Calu3 (cell line): ENCODE measurements around the gene NOP16. TPM values are rescaled to one million over a fixed set of nuclear protein-coding genes. Genes with fewer than 3 reads are reported as not detected.

ENCODE experiments used
- BruUV-seq: library from RNA; stranded (reverse); fragments of 400-500 nt; replicated peaks from 2 replicates; lab custom pipeline; 2021; lab: Mats Ljungman, UMichigan
- CTCF ChIA-PET: fragments of 300-600 bp; sonication (Branson Sonifier 250); formaldehyde crosslinking; loops from one replicate; lab custom pipeline; 2022; ENCODE audit warnings: antibody characterized with exemption; lab: Charles Lee
- DNase-seq: peaks from one replicate; pipeline ENCODE4 v3.0.0; 2022
- H3K27ac Mint-ChIP-seq: one replicate; pipeline ENCODE4 v1.8.0; 2022; ENCODE audit warnings: mixed read lengths; ENCODE audit not compliant: unreplicated experiment
- H3K27me3 Mint-ChIP-seq: one replicate; pipeline ENCODE4 v1.8.0; 2022; ENCODE audit warnings: mixed read lengths; ENCODE audit not compliant: unreplicated experiment
- H3K36me3 Mint-ChIP-seq: one replicate; pipeline ENCODE4 v1.8.0; 2022; ENCODE audit warnings: mild to moderate bottlenecking, moderate library complexity, mixed read lengths; ENCODE audit not compliant: insufficient read depth, unreplicated experiment
- H3K4me1 Mint-ChIP-seq: one replicate; pipeline ENCODE4 v1.8.0; 2022; ENCODE audit warnings: mild to moderate bottlenecking, low read depth, mixed read lengths; ENCODE audit not compliant: unreplicated experiment
- H3K4me3 Mint-ChIP-seq: one replicate; pipeline ENCODE4 v1.8.0; 2022; ENCODE audit warnings: mild to moderate bottlenecking, low read depth, moderate library complexity, mixed read lengths; ENCODE audit not compliant: unreplicated experiment
- H3K9me3 Mint-ChIP-seq: one replicate; pipeline ENCODE4 v1.8.0; 2022; ENCODE audit warnings: low read depth, mixed read lengths; ENCODE audit not compliant: unreplicated experiment
- CTCF ChIP-seq: fragments of 200-600 bp; IDR thresholded peaks from one replicate; pipeline ENCODE4 v1.8.0; 2022; ENCODE audit warnings: antibody characterized with exemption; ENCODE audit not compliant: unreplicated experiment
- intact Hi-C: fragments of 100-400 bp; cut with micrococcal nuclease; formaldehyde crosslinking; loops from one replicate; pipeline ENCODE4 v1.10.0; 2022; ENCODE audit not compliant: unreplicated experiment
- total RNA-seq: library from RNA; stranded (reverse); gene quantifications from 2 replicates; pipeline ENCODE4 v1.2.3, GENCODE V29; 2022

Gene NOP16
- total RNA-seq, 1 experiment from 2014 or later, result 84.5 TPM

GRCh38 chr5:176400382-176401156 lies 12.2 kb upstream of the NOP16 start:
- no peak for TF ChIP-seq CTCF
- peaks cover 17% of the 10 kb centered on the region for H3K4me1 Mint-ChIP-seq
- H3K4me3 Mint-ChIP-seq, result peak overlapping the region; percentile 0
- no peak overlapping the region for H3K27ac Mint-ChIP-seq
- CTCF ChIA-PET, result interaction anchor here (0.9 to 1.5 kb wide), 3 partner anchors 10 to 47 kb away, joined by 4 to 5 read pairs (median 4); partner anchors contain the start of genes FAF2, HIGD2A and NOP16
- no TSS peak for BruUV-seq
- intact Hi-C loops, result no loop called here
- H3K9me3 Mint-ChIP-seq, result no peaks in the 10 kb centered on the region
- peak; percentile 65 for DNase-seq
- peaks cover 13% of the 10 kb centered on the region for H3K36me3 Mint-ChIP-seq
- H3K27me3 Mint-ChIP-seq, result no peaks in the 10 kb centered on the region

- Mint-ChIP-seq H3K27ac (no peak overlapping the region), H3K4me3 (no peak overlapping the region), H3K9me3 (no peaks in the 10 kb centered on the region), H3K4me1 (peaks cover 17% of the 10 kb centered on the region), H3K36me3 (peaks cover 7% of the 10 kb centered on the region), H3K27me3 (no peaks in the 10 kb centered on the region)
- CTCF ChIA-PET, result no interaction called here
- BruUV-seq, result no TSS peak
- no peak for DNase-seq
- intact Hi-C loops, result no loop called here
- no peak for TF ChIP-seq CTCF
Measured at GRCh38 chr5:176397736-176398420, 9.5 kb upstream of the NOP16 start.

GRCh38 chr5:176396330-176396729 lies 7.9 kb upstream of the NOP16 start:
- Mint-ChIP-seq H3K36me3 (peaks cover 13% of the 10 kb centered on the region), H3K4me1 (peaks cover 12% of the 10 kb centered on the region), H3K9me3 (no peaks in the 10 kb centered on the region), H3K27ac (no peak overlapping the region), H3K27me3 (no peaks in the 10 kb centered on the region), H3K4me3 (no peak overlapping the region)
- no TSS peak for BruUV-seq
- DNase-seq, result no peak
- intact Hi-C loops, result no loop called here
- CTCF ChIA-PET, result no interaction called here
- no peak for TF ChIP-seq CTCF

- intact Hi-C loops, result no loop called here
- Mint-ChIP-seq H3K27me3 (no peaks in the 10 kb centered on the region), H3K9me3 (no peaks in the 10 kb centered on the region), H3K27ac (no peak overlapping the region), H3K36me3 (peaks cover 18% of the 10 kb centered on the region), H3K4me1 (no peaks in the 10 kb centered on the region), H3K4me3 (no peak overlapping the region)
- BruUV-seq, result no TSS peak
- DNase-seq, result no peak
- TF ChIP-seq CTCF, result no peak
- CTCF ChIA-PET, result interaction anchor here (0.7 kb wide), 1 partner anchor 11 kb away, joined by 6 read pairs; no protein-coding TSS in a partner anchor
Measured at GRCh38 chr5:176394881-176395675, 6.7 kb upstream of the NOP16 start.
